Ishikawa (cell line): ENCODE measurements around the gene SIGLEC10.

Experiments used
- CEBPB ChIP-seq: IDR thresholded peaks from 2 replicates; pipeline ENCODE4 v1.6.1; 2012
- CREB1 ChIP-seq: IDR thresholded peaks from 2 replicates; pipeline ENCODE4 v1.6.1; 2012; ENCODE audit warnings: low read depth
- EGR1 ChIP-seq: IDR thresholded peaks from 2 replicates; pipeline ENCODE4 v1.6.1; 2012
- EP300 ChIP-seq: IDR thresholded peaks from 2 replicates; pipeline ENCODE4 v1.6.1; 2012; ENCODE audit warnings: borderline replicate concordance
- FOXM1 ChIP-seq: IDR thresholded peaks from 2 replicates; pipeline ENCODE4 v1.6.1; 2012; ENCODE audit warnings: low read depth, borderline replicate concordance
- MAX ChIP-seq: IDR thresholded peaks from 2 replicates; pipeline ENCODE4 v1.6.1; 2012
- NFIC ChIP-seq: IDR thresholded peaks from 2 replicates; pipeline ENCODE4 v1.6.1; 2012
- RAD21 ChIP-seq: IDR thresholded peaks from 2 replicates; pipeline ENCODE4 v1.6.1; 2012; ENCODE audit warnings: low read depth
- TAF1 ChIP-seq: IDR thresholded peaks from 2 replicates; pipeline ENCODE4 v1.6.1; 2012; ENCODE audit warnings: low read depth, mild to moderate bottlenecking
- TCF12 ChIP-seq: IDR thresholded peaks from 2 replicates; pipeline ENCODE4 v1.6.1; 2012; ENCODE audit warnings: low read depth
- TEAD4 ChIP-seq: IDR thresholded peaks from 2 replicates; pipeline ENCODE4 v1.6.1; 2012
- USF1 ChIP-seq: IDR thresholded peaks from 2 replicates; pipeline ENCODE4 v1.6.1; 2012
- YY1 ChIP-seq: IDR thresholded peaks from 2 replicates; pipeline ENCODE4 v1.6.1; 2012; ENCODE audit warnings: low read depth
- ZBTB7A ChIP-seq: IDR thresholded peaks from 2 replicates; pipeline ENCODE4 v1.6.1; 2012; ENCODE audit warnings: low read depth
- TF ChIP-seq, protein P1 (sequence below): IDR thresholded peaks from 2 replicates; pipeline ENCODE4 v1.6.1; 2012; ENCODE audit warnings: low read depth, mild to moderate bottlenecking

Gene SIGLEC10

GRCh38 chr19:51386882-51387520, 30.4 kb downstream of the SIGLEC10 start:
- TF ChIP-seq TAF1 (no peak), NFIC (no peak), TCF12 (no peak), TEAD4 (no peak), USF1 (no peak), YY1 (no peak), CEBPB (no peak), FOXM1 (no peak), EP300 (no peak), CREB1 (no peak), RAD21 (no peak), ZBTB7A (no peak), EGR1 (no peak), MAX (no peak)
- TF ChIP-seq, protein P1, sequence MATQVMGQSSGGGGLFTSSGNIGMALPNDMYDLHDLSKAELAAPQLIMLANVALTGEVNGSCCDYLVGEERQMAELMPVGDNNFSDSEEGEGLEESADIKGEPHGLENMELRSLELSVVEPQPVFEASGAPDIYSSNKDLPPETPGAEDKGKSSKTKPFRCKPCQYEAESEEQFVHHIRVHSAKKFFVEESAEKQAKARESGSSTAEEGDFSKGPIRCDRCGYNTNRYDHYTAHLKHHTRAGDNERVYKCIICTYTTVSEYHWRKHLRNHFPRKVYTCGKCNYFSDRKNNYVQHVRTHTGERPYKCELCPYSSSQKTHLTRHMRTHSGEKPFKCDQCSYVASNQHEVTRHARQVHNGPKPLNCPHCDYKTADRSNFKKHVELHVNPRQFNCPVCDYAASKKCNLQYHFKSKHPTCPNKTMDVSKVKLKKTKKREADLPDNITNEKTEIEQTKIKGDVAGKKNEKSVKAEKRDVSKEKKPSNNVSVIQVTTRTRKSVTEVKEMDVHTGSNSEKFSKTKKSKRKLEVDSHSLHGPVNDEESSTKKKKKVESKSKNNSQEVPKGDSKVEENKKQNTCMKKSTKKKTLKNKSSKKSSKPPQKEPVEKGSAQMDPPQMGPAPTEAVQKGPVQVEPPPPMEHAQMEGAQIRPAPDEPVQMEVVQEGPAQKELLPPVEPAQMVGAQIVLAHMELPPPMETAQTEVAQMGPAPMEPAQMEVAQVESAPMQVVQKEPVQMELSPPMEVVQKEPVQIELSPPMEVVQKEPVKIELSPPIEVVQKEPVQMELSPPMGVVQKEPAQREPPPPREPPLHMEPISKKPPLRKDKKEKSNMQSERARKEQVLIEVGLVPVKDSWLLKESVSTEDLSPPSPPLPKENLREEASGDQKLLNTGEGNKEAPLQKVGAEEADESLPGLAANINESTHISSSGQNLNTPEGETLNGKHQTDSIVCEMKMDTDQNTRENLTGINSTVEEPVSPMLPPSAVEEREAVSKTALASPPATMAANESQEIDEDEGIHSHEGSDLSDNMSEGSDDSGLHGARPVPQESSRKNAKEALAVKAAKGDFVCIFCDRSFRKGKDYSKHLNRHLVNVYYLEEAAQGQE = no peak

- TF ChIP-seq TEAD4 = no peak
- TF ChIP-seq EGR1 = no peak
- TF ChIP-seq TCF12 = no peak
- no peak for TF ChIP-seq TAF1
- TF ChIP-seq RAD21 = no peak
- no peak for TF ChIP-seq EP300
- TF ChIP-seq USF1 = no peak
- TF ChIP-seq CREB1 = no peak
These were observed 35.4 kb downstream of the SIGLEC10 start for GRCh38 chr19:51382004-51382403.

DNA sequence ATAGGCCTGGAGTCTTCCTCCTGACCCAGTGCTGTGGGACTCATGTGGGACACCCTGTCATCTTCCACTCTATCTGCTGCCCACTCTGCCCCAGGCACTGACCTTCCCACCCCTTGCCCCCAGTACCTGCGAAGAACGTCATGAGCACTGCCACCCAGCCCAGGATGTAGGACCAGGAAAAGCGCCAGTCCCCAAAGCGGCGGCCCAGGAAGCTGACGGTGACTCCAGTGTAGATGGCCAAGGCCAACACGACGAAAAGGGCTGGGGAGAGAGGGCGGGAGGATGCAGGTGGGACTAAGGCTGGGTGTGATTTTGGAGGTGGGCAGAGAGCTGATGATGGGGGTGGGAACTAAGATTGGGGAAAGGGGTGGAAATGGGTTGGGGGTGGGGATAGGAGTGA, 37.1 kb downstream of the SIGLEC10 start:
- no peak for TF ChIP-seq CREB1
- TF ChIP-seq NFIC = no peak
- TF ChIP-seq MAX = no peak
- TF ChIP-seq CEBPB = no peak
- no peak for TF ChIP-seq ZBTB7A
- TF ChIP-seq, protein P1 = no peak
- TF ChIP-seq USF1 = no peak
- TF ChIP-seq TEAD4 = no peak
- TF ChIP-seq EP300 = no peak

- no peak for TF ChIP-seq TEAD4
- TF ChIP-seq RAD21 = no peak
- no peak for TF ChIP-seq ZBTB7A
- no peak for TF ChIP-seq YY1
- TF ChIP-seq EP300 = no peak
- no peak for TF ChIP-seq NFIC
These were observed 40.0 kb downstream of the SIGLEC10 start for GRCh38 chr19:51377422-51377821.

- no peak for TF ChIP-seq TAF1
- TF ChIP-seq RAD21 = no peak
- TF ChIP-seq YY1 = no peak
- no peak for TF ChIP-seq EGR1
- no peak for TF ChIP-seq NFIC
- no peak for TF ChIP-seq USF1
- TF ChIP-seq MAX = no peak
- no peak for TF ChIP-seq TCF12
- no peak for TF ChIP-seq FOXM1
These were observed 41.8 kb downstream of the SIGLEC10 start for GRCh38 chr19:51375504-51376221.
